ENCODE measurements around the gene CKAP2.
A peak's percentile ranks its signal among the peaks of the same experiment; 100 is the strongest.
"Not testable (repeated sequence)": the region's sequence is repeated elsewhere in the genome, so short reads cannot be mapped to it uniquely, and the experiment has no call there.

CKAP2 gene, protein sequence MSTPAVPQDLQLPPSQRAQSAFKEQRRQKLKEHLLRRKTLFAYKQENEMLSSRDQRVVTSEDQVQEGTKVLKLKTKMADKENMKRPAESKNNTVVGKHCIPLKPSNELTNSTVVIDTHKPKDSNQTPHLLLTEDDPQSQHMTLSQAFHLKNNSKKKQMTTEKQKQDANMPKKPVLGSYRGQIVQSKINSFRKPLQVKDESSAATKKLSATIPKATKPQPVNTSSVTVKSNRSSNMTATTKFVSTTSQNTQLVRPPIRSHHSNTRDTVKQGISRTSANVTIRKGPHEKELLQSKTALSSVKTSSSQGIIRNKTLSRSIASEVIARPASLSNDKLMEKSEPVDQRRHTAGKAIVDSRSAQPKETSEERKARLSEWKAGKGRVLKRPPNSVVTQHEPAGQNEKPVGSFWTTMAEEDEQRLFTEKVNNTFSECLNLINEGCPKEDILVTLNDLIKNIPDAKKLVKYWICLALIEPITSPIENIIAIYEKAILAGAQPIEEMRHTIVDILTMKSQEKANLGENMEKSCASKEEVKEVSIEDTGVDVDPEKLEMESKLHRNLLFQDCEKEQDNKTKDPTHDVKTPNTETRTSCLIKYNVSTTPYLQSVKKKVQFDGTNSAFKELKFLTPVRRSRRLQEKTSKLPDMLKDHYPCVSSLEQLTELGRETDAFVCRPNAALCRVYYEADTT

GRCh38 chr13:52454820-52455676 lies at the start of gene CKAP2:
Gene CKAP2, plus strand, starts transcription at chr13:52455478. Its CDS starts 79 bp downstream, at chr13:52455557.
- peak; percentile 96 for DNase-seq

DNA sequence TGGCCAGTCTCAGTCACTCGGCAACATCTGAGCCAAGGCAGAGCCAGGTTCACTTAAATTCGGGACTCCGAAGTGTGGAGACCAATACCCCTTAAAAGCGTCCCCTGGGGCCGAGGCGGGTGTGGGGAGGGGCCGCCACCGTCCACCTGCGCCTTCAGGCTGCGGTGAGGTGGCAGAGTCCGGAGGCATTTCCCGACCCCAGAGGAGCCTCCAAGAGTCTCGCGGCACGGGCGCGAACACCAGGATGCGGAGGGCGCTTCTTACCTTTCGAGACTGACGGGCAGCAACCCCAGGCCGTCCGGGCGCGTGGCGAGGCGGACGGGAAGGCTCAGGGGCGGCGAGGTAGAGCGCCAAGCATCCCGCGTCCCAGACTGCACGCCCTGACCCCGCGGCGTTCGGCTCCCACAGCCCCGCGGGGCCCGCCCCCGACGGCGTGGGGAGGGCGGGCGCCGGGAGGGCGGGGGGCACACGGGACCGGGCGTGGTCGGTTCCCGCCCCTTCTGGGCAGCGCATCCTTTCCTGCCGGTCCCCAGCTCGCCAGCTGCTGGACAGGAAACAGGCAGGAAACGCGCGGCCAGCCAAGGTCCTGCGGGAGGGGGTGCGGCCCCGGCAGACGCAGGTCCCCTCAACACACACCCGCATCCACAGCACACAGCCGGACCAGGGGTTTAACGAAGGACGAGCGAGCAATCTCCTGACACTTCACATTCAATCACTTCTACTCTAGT lies 49.3 kb upstream of the CKAP2 start, which contains the start of gene THSD1:
Gene THSD1, minus strand, starts transcription at position 406 of the 728 bp plus-strand sequence. CDS start 3,572 bp downstream, outside the sequence.
- DNase-seq, result peak; percentile 14

DNA sequence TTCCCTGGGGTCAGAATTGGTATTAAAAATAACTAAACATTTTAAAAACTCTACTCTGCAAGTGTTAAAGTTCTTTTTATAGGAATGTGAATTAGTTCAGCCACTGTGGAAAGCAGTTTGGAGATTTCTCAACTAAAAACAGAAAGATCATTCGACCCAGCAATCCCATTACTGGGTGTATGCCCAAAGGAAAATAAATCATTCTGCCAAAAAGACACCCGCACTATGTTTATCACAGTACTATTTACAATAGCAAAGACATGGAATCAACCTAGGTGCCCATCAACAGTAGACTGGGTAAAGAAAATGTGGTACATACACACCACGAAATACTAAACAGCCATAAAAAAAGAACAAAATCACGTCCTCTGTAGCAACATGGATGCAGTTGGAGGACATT lies 48.6 kb upstream of the CKAP2 start:
- no peak for DNase-seq

- not testable (repeated sequence) for DNase-seq
Observed at GRCh38 chr13:52407436-52407835, 47.8 kb upstream of the CKAP2 start.

DNA sequence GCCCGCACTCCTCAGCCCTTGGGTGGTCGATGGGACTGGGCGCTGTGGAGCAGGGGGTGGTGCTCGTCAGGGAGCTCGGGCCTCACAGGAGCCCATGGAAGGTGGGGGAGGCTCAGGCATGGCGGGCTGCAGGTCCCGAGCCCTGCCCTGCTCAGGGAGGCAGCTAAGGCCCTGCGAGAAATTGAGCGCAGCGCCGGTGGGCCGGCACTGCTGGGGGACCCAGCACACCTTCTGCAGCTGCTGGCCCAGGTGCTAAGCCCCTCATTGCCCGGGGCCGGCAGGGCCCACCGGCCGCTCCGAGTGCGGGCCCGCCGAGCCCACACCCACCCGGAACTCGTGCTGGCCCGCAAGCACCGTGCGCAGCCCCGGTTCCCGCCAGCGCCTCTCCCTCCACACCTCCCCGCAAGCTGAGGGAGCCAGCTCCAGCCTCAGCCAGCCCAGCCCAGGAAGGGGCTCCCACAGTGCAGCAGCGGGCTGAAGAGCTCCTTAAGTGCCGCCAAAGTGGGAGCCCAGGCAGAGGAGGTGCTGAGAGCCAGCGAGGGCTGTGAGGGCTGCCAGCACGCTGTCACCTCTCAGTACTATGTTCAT lies 47.1 kb upstream of the CKAP2 start:
- DNase-seq, result not testable (repeated sequence)

GRCh38 chr13:52411629-52412028 lies 43.6 kb upstream of the CKAP2 start:
- DNase-seq, result no peak

DNA sequence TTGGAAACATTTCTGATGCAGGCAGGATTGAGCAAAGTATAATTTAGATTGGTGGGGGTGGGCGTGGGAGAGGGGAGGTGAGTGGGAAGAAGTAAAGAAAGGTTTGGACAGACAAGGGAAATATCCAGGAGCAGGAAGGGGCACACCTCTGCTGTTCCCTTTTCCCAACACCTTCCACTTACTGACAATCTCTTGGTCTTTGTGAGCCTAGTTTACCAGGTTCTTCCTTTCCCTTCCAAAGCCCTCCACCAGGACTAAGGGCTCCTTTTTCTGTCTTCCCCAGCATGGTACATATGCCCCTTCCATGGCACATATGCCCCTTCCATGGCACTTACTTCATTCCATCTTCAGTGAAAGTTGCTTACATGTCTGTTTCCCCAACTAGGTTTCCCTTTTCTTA lies 43.1 kb upstream of the CKAP2 start:
- no peak for DNase-seq

- no peak for DNase-seq
Observed at GRCh38 chr13:52414051-52414450, 41.2 kb upstream of the CKAP2 start.

DNA sequence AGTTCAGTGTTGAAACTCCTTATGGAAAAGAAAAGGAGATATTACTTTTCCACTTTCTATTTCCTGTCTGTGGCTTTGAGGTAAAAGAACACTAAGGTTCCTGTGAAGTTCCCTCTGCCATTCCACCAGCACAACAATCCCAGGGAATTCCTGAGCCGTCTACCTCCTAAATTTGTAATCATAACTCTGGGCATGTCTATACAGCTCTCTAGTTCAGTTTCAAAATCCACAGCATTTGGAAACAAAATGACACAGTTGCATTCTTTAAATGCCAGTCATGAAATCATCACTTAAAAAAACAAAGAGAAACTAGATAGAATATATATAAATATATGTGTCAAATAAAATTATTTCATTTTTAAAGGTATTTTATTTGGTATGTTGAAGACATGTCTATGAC lies 40.3 kb upstream of the CKAP2 start:
- DNase-seq, result no peak

GRCh38 chr13:52419080-52419479 lies 36.2 kb upstream of the CKAP2 start:
- DNase-seq, result no peak

DNA sequence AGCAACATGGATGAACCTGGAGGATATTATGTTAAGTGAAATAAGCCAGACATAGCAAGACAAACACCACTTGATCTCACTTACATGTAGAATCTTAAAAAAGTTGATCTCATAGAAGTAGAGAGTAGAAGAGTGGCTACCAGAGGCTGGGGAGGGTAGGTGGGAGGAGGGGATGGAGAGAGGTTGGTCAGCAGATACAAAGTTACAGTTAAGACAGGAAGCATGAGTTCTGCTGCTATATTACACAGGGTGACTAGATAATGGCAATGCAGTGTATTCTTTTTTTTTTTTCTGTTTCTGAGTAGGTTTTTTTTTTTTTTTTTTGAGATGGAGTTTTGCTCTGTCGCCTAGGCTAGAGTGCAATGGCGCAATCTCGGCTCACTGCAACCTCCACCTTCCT lies 34.1 kb upstream of the CKAP2 start:
- no peak for DNase-seq

DNA sequence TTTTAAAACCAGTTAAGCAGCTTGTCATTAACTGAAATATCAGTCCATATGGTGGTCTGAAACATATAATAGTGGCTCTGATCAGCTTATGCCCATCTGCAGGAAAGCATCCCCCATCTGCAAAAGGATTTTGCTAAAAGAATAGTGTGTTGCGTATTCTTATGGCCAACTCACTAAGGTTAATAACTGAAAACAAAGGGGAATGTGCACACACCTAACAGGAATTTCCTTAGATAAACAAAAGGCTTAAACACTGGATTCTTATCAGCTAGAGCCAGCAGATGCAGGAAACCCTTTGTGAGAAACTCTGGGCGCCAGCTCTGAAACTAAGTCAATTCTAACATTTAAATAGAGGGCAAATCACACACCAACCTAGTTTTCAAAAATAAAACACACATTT lies 27.0 kb upstream of the CKAP2 start:
- no peak for DNase-seq

GRCh38 chr13:52432456-52432855 lies 22.8 kb upstream of the CKAP2 start:
- DNase-seq, result no peak

DNA sequence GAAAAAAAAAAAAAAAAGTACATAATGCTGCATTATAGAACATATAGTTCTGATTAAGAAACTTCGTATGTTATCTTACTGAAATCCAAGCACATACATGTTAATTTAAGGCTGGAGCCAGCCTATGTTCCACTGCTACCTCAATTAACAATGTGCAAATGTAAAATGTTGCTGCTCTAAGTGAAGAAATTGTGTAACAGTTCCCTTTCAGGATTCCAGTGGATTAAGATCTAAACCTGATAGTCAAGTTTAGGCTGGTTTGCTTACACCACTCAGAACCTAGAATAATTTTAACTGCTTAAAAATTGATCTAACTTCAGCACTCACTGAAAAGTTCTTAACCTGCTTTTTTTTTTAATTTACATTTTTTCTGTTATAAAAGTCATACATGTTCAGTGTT lies 9.0 kb upstream of the CKAP2 start:
- no peak for DNase-seq

GRCh38 chr13:52447354-52447753 lies 7.9 kb upstream of the CKAP2 start:
- DNase-seq, result no peak

GRCh38 chr13:52447815-52448552 lies 7.3 kb upstream of the CKAP2 start:
- DNase-seq, result no peak

DNA sequence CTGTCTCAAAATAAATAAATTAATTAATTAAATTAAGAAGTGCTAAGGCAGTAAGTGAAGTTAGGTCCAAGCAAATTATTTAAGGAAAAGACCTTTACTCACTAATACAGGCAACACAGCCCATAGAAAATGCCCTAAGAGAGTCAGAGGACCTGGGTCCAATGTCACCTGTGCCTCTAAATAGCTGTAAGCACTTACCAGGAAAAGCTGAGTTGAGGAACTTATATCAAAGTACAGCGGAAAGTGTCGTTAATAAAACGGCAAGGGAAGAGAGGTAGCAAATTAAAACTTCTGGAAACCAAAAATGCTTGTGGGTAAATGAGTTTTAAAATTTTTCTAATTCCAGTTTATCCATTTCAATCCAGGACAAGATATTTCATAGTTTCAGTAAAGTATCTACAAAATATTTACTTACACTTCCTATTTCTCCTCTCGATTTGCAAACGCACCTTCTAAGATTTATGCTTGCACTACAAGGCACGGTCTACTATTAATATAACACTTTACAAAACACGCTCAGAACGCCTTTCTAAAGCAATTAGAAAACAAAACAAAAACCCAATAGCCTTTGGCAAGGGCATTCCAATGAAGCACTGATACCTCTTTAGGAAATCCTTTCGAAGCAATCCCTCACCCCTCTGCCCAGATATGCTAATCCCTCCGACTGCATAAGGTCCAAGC lies 5.8 kb upstream of the CKAP2 start:
- DNase-seq, result no peak

- peak; percentile 97 for DNase-seq
Observed at GRCh38 chr13:52450012-52450792, 5.1 kb upstream of the CKAP2 start, which contains the start of gene VPS36. Gene VPS36, minus strand, starts transcription at chr13:52450634. Its CDS starts 40 bp downstream, at chr13:52450594.

- DNase-seq, result no peak
Observed at GRCh38 chr13:52450793-52451116, 4.5 kb upstream of the CKAP2 start.

Measured in CD4-positive, alpha-beta T cell treated with Interleukin-6 for 4 hours (primary cell).